Measurements from ENCODE around the gene CYP26B1.

Gene CYP26B1

GRCh38 chr2:72140621-72140960 is 7.1 kb downstream of the CYP26B1 start:
- no peak for DNase-seq

GRCh38 chr2:72139874-72140620 is 7.6 kb downstream of the CYP26B1 start:
- no peak for DNase-seq

DNA sequence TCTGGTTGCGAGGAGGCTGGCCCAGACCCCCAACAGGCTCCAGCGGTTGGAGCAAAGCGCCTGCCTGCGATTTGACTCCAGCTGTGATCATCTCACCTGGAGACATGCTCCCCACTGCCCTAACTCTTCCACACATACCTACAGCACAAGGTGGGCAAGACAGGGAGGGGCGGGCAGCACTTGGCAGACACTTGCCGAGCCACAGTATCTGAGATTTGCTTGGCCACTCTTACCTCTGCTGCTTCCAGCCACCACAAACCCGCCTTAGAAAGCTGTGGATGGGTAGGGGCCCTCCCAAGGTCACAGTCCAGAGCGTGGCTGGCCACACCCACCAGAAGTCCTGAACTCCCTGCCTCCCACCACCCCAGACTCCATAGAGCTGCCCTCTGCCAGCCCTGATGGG is 8.2 kb downstream of the CYP26B1 start:
- no peak for DNase-seq

DNA sequence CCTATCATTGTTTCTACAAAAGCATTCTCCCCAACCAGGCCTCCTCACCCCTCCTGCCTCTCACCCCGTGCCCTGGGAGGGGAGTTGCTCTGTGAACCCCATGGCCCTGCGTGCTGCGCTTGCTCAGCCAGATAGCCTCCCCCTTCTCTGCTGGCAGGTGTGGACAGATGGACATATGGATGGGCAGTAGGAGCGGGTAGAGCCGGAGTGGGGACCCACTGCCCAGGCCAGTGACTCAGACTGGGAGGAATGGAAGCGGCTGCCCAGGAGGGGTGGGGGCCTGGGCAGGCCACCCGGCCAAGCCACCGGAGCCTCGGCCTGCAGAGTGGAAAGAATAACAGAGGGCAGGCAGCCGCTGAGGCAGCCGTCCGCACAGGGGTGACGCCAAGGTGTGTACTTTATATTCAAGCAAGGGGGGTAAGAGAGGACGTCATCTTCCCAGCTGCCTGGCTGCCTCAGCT is 8.7 kb downstream of the CYP26B1 start:
- DNase-seq, result no peak

DNA sequence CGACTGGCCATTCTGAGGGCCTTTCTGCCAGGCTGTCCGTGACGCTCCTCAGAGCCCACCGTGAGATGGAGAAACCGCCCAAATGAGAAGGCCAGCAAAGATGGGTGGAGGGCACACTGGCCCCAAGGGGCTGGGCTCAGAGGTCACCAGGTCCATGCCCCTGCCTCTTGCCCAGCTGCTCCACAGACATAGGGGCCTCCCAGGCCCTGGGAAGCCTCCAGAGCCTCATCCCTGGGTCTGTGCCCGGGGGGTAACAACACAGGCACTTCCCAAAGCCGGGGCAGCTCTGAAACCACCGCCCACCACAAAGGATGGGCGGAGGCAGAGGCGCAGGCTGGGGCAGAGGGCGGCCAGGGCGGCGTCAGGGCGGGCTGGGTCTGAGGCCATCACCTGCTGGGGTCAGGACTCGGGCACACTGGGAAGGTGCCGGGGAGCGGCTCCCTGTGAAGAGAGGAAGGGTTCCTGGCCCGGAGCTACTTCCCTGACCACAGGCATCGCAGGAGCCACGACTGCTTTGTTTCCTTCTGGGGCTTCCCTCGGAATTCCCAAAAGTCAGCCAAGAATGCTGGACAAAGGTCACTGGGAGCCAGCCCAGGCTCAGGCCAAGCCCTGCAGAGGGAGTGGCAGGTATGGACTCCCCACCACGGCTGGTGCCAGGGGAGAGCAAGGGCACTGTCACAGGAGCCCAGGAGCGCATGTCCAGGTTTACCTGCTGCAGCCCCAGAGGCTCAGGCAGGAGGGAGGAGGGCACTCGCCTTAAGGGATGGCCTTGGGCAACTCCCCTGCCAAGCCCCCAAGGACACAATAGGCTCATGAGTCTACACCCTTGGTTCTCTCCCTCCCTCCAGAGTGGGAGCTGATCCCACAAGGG is 9.4 kb downstream of the CYP26B1 start:
- DNase-seq, result no peak

DNA sequence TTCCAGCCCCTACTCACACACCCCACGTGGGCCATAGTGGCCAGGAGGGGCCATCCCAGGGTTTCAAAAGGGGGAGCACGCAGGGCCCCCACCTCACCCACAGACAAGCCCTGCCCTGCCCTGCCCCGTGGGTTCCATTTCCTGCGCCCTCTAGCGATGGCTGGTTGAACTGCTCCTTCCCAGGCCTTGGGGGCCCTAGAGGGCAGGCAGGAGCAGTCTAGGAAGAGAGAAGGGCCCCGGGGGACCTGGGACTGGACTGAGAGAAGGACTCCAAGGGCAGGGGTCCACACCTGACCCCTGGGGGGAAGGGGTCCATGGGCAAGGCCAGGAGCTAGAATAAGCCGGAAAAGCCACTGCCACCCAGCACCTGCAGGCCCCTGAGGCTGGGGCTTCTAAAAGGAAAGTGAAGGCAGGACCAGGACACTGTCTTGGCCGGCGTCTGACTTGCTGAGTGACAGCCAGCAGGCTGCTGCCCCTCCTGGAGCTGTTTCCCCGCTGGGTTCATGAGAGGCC is 10.1 kb downstream of the CYP26B1 start:
- DNase-seq, result peak; percentile 56

DNA sequence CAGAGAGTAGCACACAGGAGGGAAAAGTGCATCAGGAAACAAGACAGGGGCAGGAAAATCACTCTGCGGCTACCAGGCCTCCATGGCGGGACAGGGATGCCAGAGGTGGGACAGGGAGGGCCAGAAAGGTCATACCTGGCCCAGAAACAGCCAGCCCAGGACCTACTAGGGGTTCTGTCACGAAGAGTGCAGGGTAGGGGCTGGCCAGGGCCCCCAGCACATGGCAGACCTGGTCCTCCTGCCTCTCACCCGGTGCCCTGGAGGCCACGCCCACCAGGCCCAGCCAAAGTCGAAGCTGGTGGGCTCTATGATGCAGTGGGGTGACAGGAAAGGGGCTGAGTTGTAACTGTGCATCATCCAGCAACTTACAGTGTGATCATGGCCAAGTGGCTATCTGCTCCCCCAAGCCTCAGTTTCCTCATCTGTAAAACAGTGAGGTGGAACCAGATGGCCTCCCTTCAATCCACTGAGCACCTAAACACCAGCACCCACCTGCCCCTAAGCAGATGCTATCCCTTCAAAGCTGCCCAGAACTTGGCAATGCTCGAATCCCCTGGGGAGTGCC is 10.6 kb downstream of the CYP26B1 start:
- DNase-seq, result no peak

GRCh38 chr2:72136331-72136730 is 11.3 kb downstream of the CYP26B1 start:
- no peak for DNase-seq

GRCh38 chr2:72135921-72136320 is 11.7 kb downstream of the CYP26B1 start:
- DNase-seq, result no peak

- DNase-seq, result no peak
These were observed 12.5 kb downstream of the CYP26B1 start for GRCh38 chr2:72134997-72135800.

- no peak for DNase-seq
These were observed 13.2 kb downstream of the CYP26B1 start for GRCh38 chr2:72134408-72134996.

GRCh38 chr2:72133721-72134407 is 13.8 kb downstream of the CYP26B1 start:
- DNase-seq, result no peak

DNA sequence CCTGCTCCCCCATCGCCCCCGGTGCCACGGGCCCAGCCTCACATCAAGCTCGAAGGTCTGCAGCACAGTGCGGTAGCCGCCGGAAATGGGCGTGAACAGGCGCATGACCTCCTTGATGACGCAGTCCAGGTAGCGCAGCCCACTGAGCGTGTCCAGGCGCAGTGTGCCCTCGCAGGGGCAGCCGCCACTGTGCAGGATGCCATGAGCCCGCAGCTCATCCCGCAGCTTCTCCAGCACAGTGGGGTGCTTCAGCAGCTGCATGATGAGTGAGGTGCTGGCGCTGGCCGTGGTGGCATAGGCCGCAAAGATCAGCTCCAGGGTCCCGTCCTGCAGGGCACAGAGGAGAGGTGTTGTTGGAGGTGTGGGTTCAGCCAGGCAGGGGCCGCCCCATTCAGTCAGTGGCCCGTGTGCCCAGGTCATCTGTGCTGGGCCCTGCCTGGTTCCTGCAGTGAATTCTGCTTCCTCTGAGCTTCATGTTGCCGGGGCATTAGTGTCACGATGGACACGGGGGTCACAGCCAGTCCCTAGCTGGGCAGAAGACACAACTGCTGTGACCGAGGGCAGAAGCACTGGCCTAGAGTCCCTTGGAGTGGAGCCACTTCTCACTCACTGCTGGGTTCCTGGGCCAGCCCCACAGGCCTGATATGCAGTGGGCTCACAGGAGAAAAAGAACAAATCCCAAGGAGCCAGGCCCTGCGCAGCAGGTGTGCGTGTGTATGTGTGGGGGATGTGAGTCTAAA is 14.5 kb downstream of the CYP26B1 start:
- no peak for DNase-seq

- no peak for DNase-seq
These were observed 15.5 kb downstream of the CYP26B1 start for GRCh38 chr2:72131916-72132841.

- no peak for DNase-seq
These were observed 16.2 kb downstream of the CYP26B1 start for GRCh38 chr2:72131371-72131891.

DNA sequence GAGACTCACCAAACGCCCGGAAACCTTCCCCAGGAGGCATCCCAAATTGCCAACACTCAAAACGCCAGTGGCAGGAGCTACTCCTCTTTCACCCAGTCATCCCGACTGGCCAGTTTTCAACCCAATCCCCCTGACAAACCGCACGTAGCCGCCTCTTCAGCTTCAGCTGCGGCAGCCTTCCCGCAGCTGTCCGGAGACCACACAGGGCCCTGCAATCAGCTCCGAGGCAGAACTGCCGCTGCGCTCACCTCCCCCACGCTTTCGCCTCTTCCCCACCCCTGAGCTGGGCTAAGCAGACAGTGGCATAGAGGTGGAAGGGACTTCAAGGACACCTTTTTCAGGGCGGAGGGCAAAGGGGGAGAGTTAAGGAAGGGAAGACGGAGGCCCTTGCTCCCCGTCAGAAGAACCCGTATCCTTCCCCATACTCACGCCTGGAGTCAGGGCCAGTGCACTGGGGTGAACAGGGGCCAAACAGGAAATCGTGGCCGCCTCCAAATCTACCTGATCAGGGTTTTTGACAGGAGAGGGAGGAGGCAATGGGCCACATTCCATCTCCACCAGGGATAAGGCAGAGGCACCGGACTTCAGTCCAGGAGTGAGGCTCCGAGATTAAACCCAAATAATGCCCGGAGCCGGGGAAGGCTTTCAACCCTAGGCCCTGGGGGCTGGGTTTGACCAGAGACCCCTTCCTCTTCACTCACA is 16.9 kb downstream of the CYP26B1 start:
- peak; percentile 36 for DNase-seq

- peak; percentile 34 for DNase-seq
These were observed 17.9 kb downstream of the CYP26B1 start for GRCh38 chr2:72129681-72130340.

DNA sequence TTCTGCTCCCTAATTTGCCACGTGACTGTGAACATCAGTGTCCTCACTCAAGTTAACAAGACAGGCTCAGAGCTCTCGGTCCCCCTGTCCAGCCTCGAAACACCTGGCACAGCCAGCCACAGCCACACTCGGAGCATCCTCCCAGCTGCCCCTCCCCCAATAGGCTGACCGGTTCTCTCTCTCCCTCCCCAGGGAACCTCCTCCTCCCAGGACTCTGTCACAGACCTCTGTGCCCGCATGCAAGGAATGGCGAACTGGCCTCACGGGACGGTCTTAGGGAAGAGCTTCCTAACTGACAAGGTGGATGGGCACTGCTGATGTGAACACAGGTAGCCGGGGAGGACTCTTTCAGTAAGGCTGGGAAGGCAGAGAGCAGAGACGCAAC is 18.8 kb downstream of the CYP26B1 start:
- no peak for DNase-seq

Data from fibroblast of skin of scalp (primary cell).